OCI-M1 (cell line): ENCODE results near the gene LANCL3.

ENCODE experiments used
- DNase-seq: peaks from one replicate; lab custom pipeline; 2025; lab: John Stamatoyannopoulos, UW

The LANCL3 gene

GRCh38 chrX:37684426-37684825 lies 113.0 kb downstream of the LANCL3 start:
- peak; percentile 53 for DNase-seq

DNA sequence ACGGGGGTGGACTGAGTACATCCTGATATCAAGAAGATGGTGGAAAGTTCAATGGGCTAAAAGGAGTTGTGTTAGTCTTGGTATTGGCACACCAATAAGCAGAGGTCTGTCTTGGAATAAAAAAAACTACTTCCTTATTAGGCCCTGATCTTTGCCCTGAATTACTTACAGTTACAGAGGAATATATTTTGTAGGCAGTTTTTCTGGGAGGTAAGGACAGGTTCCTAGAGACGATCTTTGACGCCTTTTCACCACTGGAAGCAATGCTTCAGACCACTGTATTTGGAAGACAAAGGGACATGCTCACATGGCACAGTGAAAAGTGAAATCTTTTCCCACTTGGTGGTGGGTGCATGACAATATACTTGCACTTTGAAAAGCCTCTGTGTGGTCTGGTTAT lies 113.5 kb downstream of the LANCL3 start:
- DNase-seq = peak; percentile 75

DNA sequence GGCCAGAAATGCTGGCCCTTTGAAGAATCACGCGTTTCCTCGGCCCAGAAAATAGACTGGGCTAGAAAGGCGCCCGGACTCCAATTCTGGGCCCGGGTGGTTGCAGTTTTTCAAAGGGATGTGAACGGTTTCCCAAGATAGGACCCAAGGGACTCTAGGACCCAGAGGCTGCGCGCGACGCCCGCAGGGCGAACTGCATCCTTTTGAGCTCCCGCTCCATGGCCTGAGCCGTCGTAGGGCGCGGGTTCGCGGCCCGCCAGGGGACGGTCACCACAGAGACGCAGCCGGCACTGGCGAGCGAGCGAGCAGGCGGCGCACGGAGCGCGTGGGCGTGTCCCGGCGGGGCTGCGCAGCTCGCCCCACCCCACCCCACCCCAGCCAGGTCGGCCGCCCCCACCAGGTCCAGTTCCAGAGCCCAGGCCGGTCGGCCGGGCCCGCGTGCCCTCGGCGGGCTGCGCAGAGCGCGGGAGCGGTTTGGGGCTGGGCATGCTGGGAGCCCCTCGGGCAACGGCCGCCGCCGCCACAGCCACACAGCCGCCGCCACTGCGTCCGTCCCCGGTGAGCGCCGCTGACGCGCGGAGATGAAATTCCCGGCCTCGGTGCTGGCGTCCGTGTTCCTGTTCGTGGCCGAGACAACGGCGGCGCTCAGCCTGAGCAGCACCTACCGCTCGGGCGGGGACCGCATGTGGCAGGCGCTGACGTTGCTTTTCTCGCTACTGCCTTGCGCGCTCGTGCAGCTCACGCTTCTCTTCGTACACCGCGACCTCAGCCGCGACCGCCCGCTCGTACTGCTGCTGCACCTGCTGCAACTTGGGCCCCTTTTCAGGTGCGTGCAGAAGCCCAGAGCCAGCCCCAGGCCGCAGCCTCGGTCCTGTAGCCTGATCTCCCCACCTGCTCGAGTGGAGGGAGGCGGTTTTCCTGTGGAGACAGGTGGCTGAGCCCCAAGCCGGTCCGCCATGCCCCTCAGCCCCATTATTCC lies 114.2 kb downstream of the LANCL3 start, which contains the start of gene XK:
XK (plus strand) TSS at position 411 of the 979 bp plus-strand sequence; CDS start at position 582, 171 bp downstream.
- DNase-seq = peak; percentile 96

GRCh38 chrX:37686369-37686995 lies 115.0 kb downstream of the LANCL3 start:
- DNase-seq = peak; percentile 66

GRCh38 chrX:37686996-37687395 lies 115.5 kb downstream of the LANCL3 start:
- peak; percentile 45 for DNase-seq

GRCh38 chrX:37690119-37690518 lies 118.7 kb downstream of the LANCL3 start:
- DNase-seq = peak; percentile 79

DNA sequence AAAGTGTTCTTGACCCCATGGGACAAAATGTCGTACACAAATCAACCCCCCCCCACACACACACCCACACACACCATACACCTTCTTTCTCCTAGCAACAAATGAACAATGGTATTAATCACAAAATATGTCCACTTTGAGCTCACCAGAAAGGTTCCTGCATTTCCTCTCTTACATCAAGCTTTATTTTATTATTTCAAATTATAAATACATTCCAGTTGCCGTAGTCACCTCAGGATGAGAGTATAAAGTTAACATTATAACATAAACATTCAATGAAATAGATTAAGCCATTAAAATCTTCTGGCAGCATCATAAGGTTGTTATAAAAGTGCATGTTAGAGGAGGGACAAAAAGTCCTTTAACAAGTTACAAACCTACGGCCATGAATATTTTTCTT lies 121.5 kb downstream of the LANCL3 start:
- DNase-seq = no peak

- DNase-seq = no peak
These were observed 125.8 kb downstream of the LANCL3 start for GRCh38 chrX:37697169-37697760.

DNA sequence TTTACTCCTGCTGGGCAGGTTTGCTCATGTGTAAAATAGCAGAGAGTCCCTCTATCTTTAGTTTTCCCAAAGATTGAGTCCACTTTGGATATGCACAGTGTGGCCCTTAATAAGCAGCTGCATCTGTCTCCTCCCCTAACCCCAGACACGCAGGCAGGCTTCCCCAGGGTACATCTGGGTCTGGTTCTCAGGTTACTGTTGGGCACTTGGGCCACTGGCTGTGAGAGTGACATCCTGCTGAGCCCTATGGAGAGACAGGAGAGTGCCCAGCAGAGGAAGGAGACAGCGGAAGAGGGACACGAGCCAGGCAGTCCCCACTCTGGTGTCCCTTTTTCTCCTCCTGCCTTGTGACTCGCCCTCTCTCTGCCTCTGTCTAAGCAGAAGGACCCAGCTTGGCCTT lies 130.1 kb downstream of the LANCL3 start:
- DNase-seq = no peak

GRCh38 chrX:37711991-37712390 lies 140.5 kb downstream of the LANCL3 start:
- no peak for DNase-seq

DNA sequence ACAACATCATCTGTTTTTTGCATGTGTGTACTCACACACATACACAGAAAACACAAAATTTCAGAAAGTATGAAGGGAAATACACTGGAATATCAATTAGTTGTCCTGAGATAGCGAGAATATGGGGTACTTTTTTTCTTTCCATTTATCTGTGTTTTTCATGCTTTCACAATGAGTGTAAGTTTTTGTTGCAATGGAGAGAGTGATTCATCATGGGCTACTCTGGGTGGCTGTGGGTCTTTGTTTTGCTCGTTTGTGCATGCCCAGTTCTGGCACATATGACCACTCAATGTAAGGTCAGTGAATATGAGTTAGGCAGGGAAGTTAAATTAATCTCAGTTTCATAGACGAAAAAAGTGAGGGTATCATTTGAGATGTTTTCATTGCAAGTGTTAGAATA lies 141.0 kb downstream of the LANCL3 start:
- no peak for DNase-seq

DNA sequence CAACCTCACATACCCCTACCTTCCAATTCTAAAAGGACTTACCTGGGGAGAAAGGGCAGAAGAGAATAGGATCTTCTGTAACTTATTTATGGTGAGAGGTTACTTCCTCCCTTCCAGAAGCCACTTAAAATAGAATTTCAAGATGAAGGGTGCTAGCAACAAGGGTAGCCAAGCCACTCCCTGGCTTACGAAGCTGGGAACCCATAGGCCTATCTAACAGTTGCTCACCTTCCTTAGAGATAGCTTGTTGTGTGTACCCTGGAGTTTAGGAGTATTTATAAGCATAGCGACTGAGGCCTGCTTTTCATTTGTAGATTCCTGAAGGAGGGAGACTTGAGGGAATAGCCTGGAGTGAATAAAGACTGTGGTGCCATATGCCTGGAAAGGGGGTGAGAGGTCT lies 143.0 kb downstream of the LANCL3 start:
- no peak for DNase-seq

- DNase-seq = peak; percentile 88
These were observed 145.1 kb downstream of the LANCL3 start for GRCh38 chrX:37716602-37717001.

- peak; percentile 32 for DNase-seq
These were observed 146.2 kb downstream of the LANCL3 start for GRCh38 chrX:37717708-37718107.

GRCh38 chrX:37722595-37722994 lies 151.1 kb downstream of the LANCL3 start:
- no peak for DNase-seq

- DNase-seq = no peak
These were observed 154.9 kb downstream of the LANCL3 start for GRCh38 chrX:37726346-37726745.
